SK-N-SH (cell line): ENCODE results near the gene TUBB6. TPM values are rescaled to one million over a fixed set of nuclear protein-coding genes. Genes with fewer than 3 reads are reported as not detected.

Experiments
- CTCF ChIA-PET: fragments of 300-600, 350-600 bp; formaldehyde crosslinking; extraction: SDS; loops from one replicate; lab custom pipeline; 2021; lab: Yijun Ruan, JAX
- POLR2A ChIA-PET: fragments of 350-600 bp; sonication (Branson Sonifier 250); formaldehyde crosslinking; extraction: SDS; loops from one replicate; lab custom pipeline; 2020; ENCODE audit warnings: antibody characterized with exemption, inconsistent platforms; lab: Yijun Ruan, JAX
- DNase-seq: peaks from one replicate; pipeline ENCODE4 v3.0.0; 2012
- H2AFZ ChIP-seq: fragments of 200-600 bp; sonication (generic); 2 replicates; pipeline ENCODE4 v1.8.1; 2016; ENCODE audit warnings: antibody characterized with exemption, mild to moderate bottlenecking, low read depth
- H3F3A ChIP-seq: fragments of 200-600 bp; sonication (generic); replicated peaks from 2 replicates; pipeline ENCODE3; 2016; ENCODE audit warnings: antibody characterized with exemption, mild to moderate bottlenecking; ENCODE audit not compliant: insufficient read depth
- H3K27ac ChIP-seq, 2 experiments: fragments of 200-500 bp in 1 of 2; fragments of 200-600 bp in 1 of 2; sonication (Bioruptor generic) in 1 of 2; sonication (generic), shearing (Covaris generic) in 1 of 2; 2 replicates each; pipeline versions ENCODE4 v1.5.1 to v1.6.1; 2014 to 2016; ENCODE audit warnings: low read depth in 2 of 2, inconsistent platforms in 1 of 2, low read length in 1 of 2, mild to moderate bottlenecking in 1 of 2, mixed read lengths in 1 of 2
- H3K27me3 ChIP-seq: fragments of 200-600 bp; sonication (generic), shearing (Covaris generic); 2 replicates; pipeline ENCODE4 v1.6.1; 2016; ENCODE audit warnings: mixed run types; ENCODE audit not compliant: insufficient read depth
- H3K36me3 ChIP-seq, 2 experiments: fragments of 200-500 bp in 1 of 2; fragments of 200-600 bp in 1 of 2; sonication (Bioruptor generic) in 1 of 2; sonication (generic) in 1 of 2; replicated peaks in 1 of 2; 2 replicates each; pipeline versions ENCODE3 to v1.5.1; 2014 to 2016; ENCODE audit warnings: low read length in 1 of 2, mild to moderate bottlenecking in 1 of 2; ENCODE audit not compliant: insufficient read depth in 2 of 2, control insufficient read depth in 1 of 2
- H3K4me1 ChIP-seq, 2 experiments: fragments of 200-500 bp in 1 of 2; fragments of 200-600 bp in 1 of 2; sonication (Bioruptor generic) in 1 of 2; sonication (generic), shearing (Covaris generic) in 1 of 2; 2 replicates each; pipeline versions ENCODE4 v1.5.1 to v1.6.1; 2014 to 2016; ENCODE audit warnings: low read depth in 1 of 2, low read length in 1 of 2, mixed run types in 1 of 2; ENCODE audit not compliant: insufficient read depth in 2 of 2, control insufficient read depth in 1 of 2
- H3K4me2 ChIP-seq: fragments of 200-600 bp; sonication (generic), shearing (Covaris generic); 2 replicates; pipeline ENCODE4 v1.6.1; 2017; ENCODE audit warnings: mixed run types
- H3K4me3 ChIP-seq, 2 experiments: fragments of 200-500 bp in 1 of 2; fragments of 200-600 bp in 1 of 2; sonication (Bioruptor generic) in 1 of 2; sonication (generic), shearing (Covaris generic) in 1 of 2; 2 replicates each; pipeline versions ENCODE4 v1.5.1 to v1.8.1; 2014 to 2016; ENCODE audit warnings: low read depth in 2 of 2, inconsistent platforms in 1 of 2, low read length in 1 of 2, mild to moderate bottlenecking in 1 of 2, mixed read lengths in 1 of 2, moderate library complexity in 1 of 2
- H3K79me2 ChIP-seq: fragments of 200-600 bp; sonication (generic); 2 replicates; pipeline ENCODE4 v1.8.1; 2017; ENCODE audit warnings: mild to moderate bottlenecking; ENCODE audit not compliant: insufficient read depth
- H3K9ac ChIP-seq: fragments of 200-600 bp; sonication (generic); 2 replicates; pipeline ENCODE4 v1.6.1; 2017; ENCODE audit warnings: mixed run types
- H3K9me2 ChIP-seq: fragments of 200-600 bp; sonication (generic); 2 replicates; pipeline ENCODE4 v1.6.1; 2017; ENCODE audit warnings: mixed run types
- H3K9me3 ChIP-seq: fragments of 200-600 bp; sonication (generic); 2 replicates; pipeline ENCODE4 v1.6.1; 2017; ENCODE audit warnings: mixed run types, mild to moderate bottlenecking, moderate library complexity
- H4K20me1 ChIP-seq: fragments of 200-600 bp; sonication (generic); 2 replicates; pipeline ENCODE4 v1.6.1; 2017; ENCODE audit warnings: mild to moderate bottlenecking, mixed run types; ENCODE audit not compliant: insufficient read depth
- EP300 ChIP-seq, 2 experiments: IDR thresholded peaks; 2 replicates each; pipeline versions ENCODE4 v1.4.0 to v1.6.1; 2012; ENCODE audit warnings: borderline replicate concordance in 1 of 2, low read depth in 1 of 2, low read length in 1 of 2
- GATA2 ChIP-seq: sonication (generic); formaldehyde crosslinking; IDR thresholded peaks from 2 replicates; pipeline ENCODE4 v1.5.0; 2020; ENCODE audit warnings: mild to moderate bottlenecking, missing genetic modification reagents
- SMC3 ChIP-seq: IDR thresholded peaks from 2 replicates; pipeline ENCODE4 v1.6.1; 2012; ENCODE audit warnings: low read depth, low read length, improper control_type of control experiment
- TCF12 ChIP-seq: IDR thresholded peaks from 2 replicates; pipeline ENCODE4 v1.4.0; 2012
- USF2 ChIP-seq: fragments of 150-350 bp; IDR thresholded peaks from 2 replicates; pipeline ENCODE4 v1.6.1; 2017; ENCODE audit warnings: antibody characterized with exemption, low read length, low read depth, borderline replicate concordance
- YY1 ChIP-seq: IDR thresholded peaks from 2 replicates; pipeline ENCODE4 v1.4.0; 2012; ENCODE audit warnings: low read depth, mild to moderate bottlenecking
- WGBS: methylation state at CpG from one replicate; pipeline ENCODE4 v1.1.6; 2017; ENCODE audit warnings: low lambda C conversion rate; 5-methylcytosine and 5-hydroxymethylcytosine counted together
- polyA plus RNA-seq, 3 experiments: library from polyadenylated mRNA; depleted of rRNA; stranded (reverse); fragments of >200 nt; gene quantifications; 2 replicates each; pipeline ENCODE4 v1.2.3, GENCODE V29; 2012
- TF ChIP-seq, protein P1 (sequence below): fragments of 150-350 bp; IDR thresholded peaks from 2 replicates; pipeline ENCODE4 v1.6.1; 2016; ENCODE audit warnings: mild to moderate bottlenecking, low read depth, low read length

TUBB6 gene
- polyA plus RNA-seq, 1 of the 3 experiments (the other 2 are of a cell fraction) = 387 TPM

DNA sequence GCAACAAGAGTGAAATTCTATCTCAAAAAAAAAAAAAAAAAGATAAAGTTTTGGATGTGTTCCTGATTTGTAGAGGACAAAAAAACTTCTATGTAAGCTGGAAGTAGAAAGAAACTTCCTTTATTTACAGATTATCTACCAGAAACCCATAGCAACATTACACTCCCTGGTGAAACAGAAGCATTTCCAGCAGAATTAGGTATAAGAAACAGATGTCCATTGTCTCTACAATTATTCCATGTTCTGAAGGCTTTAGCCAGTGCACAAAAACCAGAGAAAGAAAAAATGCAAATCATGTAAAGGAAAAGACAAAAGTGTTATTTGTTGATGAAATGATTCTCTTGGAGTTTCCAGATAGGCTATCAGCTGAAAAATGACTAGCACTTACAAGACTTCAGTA is 4.9 kb downstream of the TUBB6 start:
- no peaks in the 10 kb centered on the region for H3K27me3 ChIP-seq
- peaks cover 36 to 74% of the 10 kb centered on the region in 2 experiments for H3K36me3 ChIP-seq
- ChIA-PET POLR2A (no interaction called here), CTCF (no interaction called here)
- peaks cover 43% of the 10 kb centered on the region for H3F3A ChIP-seq
- H3K4me2 ChIP-seq = no peak overlapping the region
- DNase-seq = no peak
- H2AFZ ChIP-seq = no peak overlapping the region
- H3K9me3 ChIP-seq = peaks cover 14% of the 10 kb centered on the region
- peaks cover 5 to 27% of the 10 kb centered on the region in 2 experiments; a peak in 3 of 4 replicates for H3K4me1 ChIP-seq
- H3K79me2 ChIP-seq = peaks cover 98% of the 10 kb centered on the region
- no peak overlapping the region for H3K4me3 ChIP-seq
- H3K9ac ChIP-seq = no peak overlapping the region
- TF ChIP-seq, protein P1, sequence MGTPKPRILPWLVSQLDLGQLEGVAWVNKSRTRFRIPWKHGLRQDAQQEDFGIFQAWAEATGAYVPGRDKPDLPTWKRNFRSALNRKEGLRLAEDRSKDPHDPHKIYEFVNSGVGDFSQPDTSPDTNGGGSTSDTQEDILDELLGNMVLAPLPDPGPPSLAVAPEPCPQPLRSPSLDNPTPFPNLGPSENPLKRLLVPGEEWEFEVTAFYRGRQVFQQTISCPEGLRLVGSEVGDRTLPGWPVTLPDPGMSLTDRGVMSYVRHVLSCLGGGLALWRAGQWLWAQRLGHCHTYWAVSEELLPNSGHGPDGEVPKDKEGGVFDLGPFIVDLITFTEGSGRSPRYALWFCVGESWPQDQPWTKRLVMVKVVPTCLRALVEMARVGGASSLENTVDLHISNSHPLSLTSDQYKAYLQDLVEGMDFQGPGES = no peak
- TF ChIP-seq EP300 (IDR thresholded peaks at IDR 0.05; ENCODE audit: borderline replicate concordance in 1 of 2, low read depth in 1 of 2, low read length in 1 of 2) = peak in 1 of 2 experiments; percentile 13; a peak in 1 of 4 replicates
- no peak for TF ChIP-seq YY1
- peak; percentile 16; the same call in 1 of the 2 replicates for TF ChIP-seq TCF12
- TF ChIP-seq SMC3 = no peak
- no peak for TF ChIP-seq USF2
- no peaks in the 10 kb centered on the region for H3K9me2 ChIP-seq
- peaks cover 47% of the 10 kb centered on the region for H4K20me1 ChIP-seq
- peak overlapping the region; percentile 59 to 65; a peak in 2 of 4 replicates for H3K27ac ChIP-seq

GRCh38 chr18:12313530-12314245 is 5.6 kb downstream of the TUBB6 start:
- Histone ChIP-seq H3K27ac (peak overlapping the region; percentile 59 to 65; a peak in 2 of 4 replicates), H3K9ac (no peak overlapping the region), H3K27me3 (no peaks in the 10 kb centered on the region), H3K9me2 (no peaks in the 10 kb centered on the region), H3K4me3 (no peak overlapping the region), H3K79me2 (peaks cover 100% of the 10 kb centered on the region), H4K20me1 (peaks cover 55% of the 10 kb centered on the region), H2AFZ (no peak overlapping the region), H3K4me1 (peaks cover 3 to 27% of the 10 kb centered on the region in 2 experiments; a peak in 3 of 4 replicates), H3K9me3 (peaks cover 14% of the 10 kb centered on the region), H3K4me2 (0 out of 2 replicates have a peak overlapping the region, but pooled peaks have one; percentile 13), H3K36me3 (peaks cover 39 to 74% of the 10 kb centered on the region in 2 experiments), H3F3A (peaks cover 43% of the 10 kb centered on the region)
- WGBS = 94% methylated on average over 5 of the region's 5 CpGs
- CTCF ChIA-PET = interaction anchor here (1.1 to 3.8 kb wide), 2 partner anchors 15 to 79 kb away, joined by 3 to 30 read pairs; no protein-coding TSS in a partner anchor
- POLR2A ChIA-PET = no interaction called here
- TF ChIP-seq GATA2 = no peak
- DNase-seq = no peak
